Mesendoderm (in vitro differentiated cells): ENCODE data around the gene RNF220.

Source experiments
- DNase-seq: peaks from one replicate; pipeline ENCODE4 v3.0.0; 2013
- H2AK5ac ChIP-seq: 2 replicates; pipeline ENCODE4 v1.6.1; 2013; ENCODE audit warnings: low read length, inconsistent platforms
- H2BK120ac ChIP-seq: 2 replicates; pipeline ENCODE4 v1.6.1; 2013; ENCODE audit warnings: low read depth, mild to moderate bottlenecking, low read length, moderate library complexity, mixed read lengths
- H2BK15ac ChIP-seq: replicated peaks from 2 replicates; pipeline ENCODE4 v1.6.1; 2013; ENCODE audit warnings: low read depth, mild to moderate bottlenecking, moderate library complexity
- H2BK5ac ChIP-seq: 2 replicates; pipeline ENCODE4 v1.6.1; 2013; ENCODE audit warnings: low read length, inconsistent platforms
- H3K18ac ChIP-seq: 2 replicates; pipeline ENCODE4 v1.6.1; 2013; ENCODE audit warnings: mild to moderate bottlenecking, low read length, mixed read lengths
- H3K23ac ChIP-seq: one replicate; pipeline ENCODE4 v1.6.1; 2013; ENCODE audit warnings: low read length
- H3K27ac ChIP-seq: 2 replicates; pipeline ENCODE4 v1.5.1; 2013; ENCODE audit warnings: low read depth, mild to moderate bottlenecking, inconsistent platforms, low read length, moderate library complexity
- H3K27me3 ChIP-seq: 2 replicates; pipeline ENCODE4 v1.6.1; 2013; ENCODE audit warnings: low read length, control low read depth, mild to moderate bottlenecking, inconsistent platforms; ENCODE audit not compliant: insufficient read depth, poor library complexity
- H3K36me3 ChIP-seq: 2 replicates; pipeline ENCODE4 v1.6.1; 2013; ENCODE audit warnings: low read length, inconsistent platforms; ENCODE audit not compliant: control insufficient read depth, insufficient read depth
- H3K4ac ChIP-seq: one replicate; pipeline ENCODE4 v1.6.1; 2013; ENCODE audit warnings: low read depth, mild to moderate bottlenecking, low read length, moderate library complexity
- H3K4me1 ChIP-seq: 2 replicates; pipeline ENCODE4 v1.6.1; 2013; ENCODE audit warnings: low read depth, low read length, inconsistent platforms; ENCODE audit not compliant: control insufficient read depth
- H3K4me2 ChIP-seq: 2 replicates; pipeline ENCODE4 v1.6.1; 2013; ENCODE audit warnings: low read length
- H3K4me3 ChIP-seq: 2 replicates; pipeline ENCODE4 v1.5.1; 2013; ENCODE audit warnings: mild to moderate bottlenecking, low read length
- H3K56ac ChIP-seq: one replicate; pipeline ENCODE4 v1.6.1; 2013; ENCODE audit warnings: low read length
- H3K79me1 ChIP-seq: 2 replicates; pipeline ENCODE4 v1.6.1; 2013; ENCODE audit warnings: low read length, inconsistent platforms
- H3K79me2 ChIP-seq: 2 replicates; pipeline ENCODE4 v1.6.1; 2013; ENCODE audit warnings: mild to moderate bottlenecking, low read length; ENCODE audit not compliant: control insufficient read depth, insufficient read depth
- H3K9ac ChIP-seq: 2 replicates; pipeline ENCODE4 v1.6.1; 2013; ENCODE audit warnings: low read length, inconsistent platforms
- H4K5ac ChIP-seq: one replicate; pipeline ENCODE4 v1.6.1; 2013; ENCODE audit warnings: low read length
- H4K8ac ChIP-seq: one replicate; pipeline ENCODE4 v1.6.1; 2013; ENCODE audit warnings: low read depth, mild to moderate bottlenecking, control low read depth, low read length, moderate library complexity
- WGBS: extraction: QIAGEN DNeasy Blood & Tissue Kit; methylation state at CpG from one replicate; pipeline ENCODE4 v1.1.7; 2013; ENCODE audit warnings: low lambda C conversion rate, missing lambda C conversion rate; ENCODE audit not compliant: insufficient coverage; ENCODE audit errors: extremely low coverage; 5-methylcytosine and 5-hydroxymethylcytosine counted together

RNF220 gene

DNA sequence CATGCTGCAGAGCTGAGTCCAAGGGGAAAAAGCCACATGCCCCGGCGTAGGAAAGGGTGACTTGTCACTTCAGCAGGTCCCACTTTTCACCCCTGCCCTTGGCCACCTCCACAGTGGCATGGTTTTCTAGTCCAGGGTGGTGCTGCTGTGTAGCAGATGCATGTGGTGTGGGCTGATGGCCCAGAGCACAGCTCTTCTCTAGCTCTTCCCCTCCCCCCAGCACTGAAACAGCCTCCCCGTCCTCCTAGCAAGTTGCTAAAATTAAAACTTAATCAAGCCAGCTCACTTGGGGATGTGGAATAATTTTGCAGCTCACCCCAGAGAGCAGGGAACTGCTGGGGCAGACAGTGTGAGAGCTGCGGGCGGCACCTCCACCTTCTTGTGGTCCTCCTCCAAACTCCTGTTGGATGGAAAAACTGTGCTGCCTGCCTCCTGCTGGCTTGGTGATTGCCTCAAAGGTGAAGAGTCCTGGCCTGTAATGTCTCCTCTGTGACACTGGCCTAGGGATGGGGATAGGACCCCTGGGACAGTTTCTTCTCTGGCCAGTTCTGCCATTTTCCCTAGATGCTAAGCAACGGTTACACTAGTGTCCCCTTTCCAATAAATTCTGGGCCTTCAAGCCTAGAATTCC lies 91.6 kb downstream of the RNF220 start:
- H4K5ac ChIP-seq: no peak overlapping the region
- H3K18ac ChIP-seq: no peak overlapping the region
- no peak overlapping the region for H3K4me3 ChIP-seq
- no peak overlapping the region for H4K8ac ChIP-seq
- no peak overlapping the region for H2AK5ac ChIP-seq
- no peak overlapping the region for H3K9ac ChIP-seq
- peaks cover 2% of the 10 kb centered on the region for H3K4me1 ChIP-seq
- no peak overlapping the region for H3K4me2 ChIP-seq
- DNase-seq: no peak
- no peaks in the 10 kb centered on the region for H3K27me3 ChIP-seq
- no peak overlapping the region for H2BK120ac ChIP-seq
- H3K56ac ChIP-seq: no peak overlapping the region
- no CpG with 5 or more reads among the region's 6 CpGs for WGBS
- H3K4ac ChIP-seq: no peak overlapping the region
- no peaks in the 10 kb centered on the region for H3K79me1 ChIP-seq
- H3K23ac ChIP-seq: no peak overlapping the region
- no peaks in the 10 kb centered on the region for H3K79me2 ChIP-seq
- H2BK5ac ChIP-seq: no peak overlapping the region
- no peak overlapping the region for H2BK15ac ChIP-seq
- no peak overlapping the region for H3K27ac ChIP-seq
- H3K36me3 ChIP-seq: no peaks in the 10 kb centered on the region

GRCh38 chr1:44497422-44498170 lies 92.5 kb downstream of the RNF220 start:
- no peak for DNase-seq
- no peak overlapping the region for H3K4ac ChIP-seq
- no peak overlapping the region for H3K18ac ChIP-seq
- H3K4me1 ChIP-seq: peaks cover 3% of the 10 kb centered on the region
- H2BK120ac ChIP-seq: no peak overlapping the region
- no peak overlapping the region for H3K27ac ChIP-seq
- H4K8ac ChIP-seq: no peak overlapping the region
- no peak overlapping the region for H2AK5ac ChIP-seq
- H3K79me2 ChIP-seq: no peaks in the 10 kb centered on the region
- no peak overlapping the region for H3K4me2 ChIP-seq
- no peaks in the 10 kb centered on the region for H3K36me3 ChIP-seq
- H3K56ac ChIP-seq: no peak overlapping the region
- H3K23ac ChIP-seq: no peak overlapping the region
- no peak overlapping the region for H2BK5ac ChIP-seq
- WGBS: no CpG with 5 or more reads among the region's 12 CpGs
- H3K79me1 ChIP-seq: no peaks in the 10 kb centered on the region
- H2BK15ac ChIP-seq: no peak overlapping the region
- H3K4me3 ChIP-seq: no peak overlapping the region
- H4K5ac ChIP-seq: no peak overlapping the region
- no peak overlapping the region for H3K9ac ChIP-seq
- no peaks in the 10 kb centered on the region for H3K27me3 ChIP-seq

GRCh38 chr1:44499306-44499705 lies 94.3 kb downstream of the RNF220 start:
- no peak for DNase-seq
- Histone ChIP-seq H4K5ac (no peak overlapping the region), H3K23ac (no peak overlapping the region), H3K4me1 (peaks cover 3% of the 10 kb centered on the region), H3K56ac (no peak overlapping the region), H3K27me3 (no peaks in the 10 kb centered on the region), H3K9ac (no peak overlapping the region), H3K79me1 (no peaks in the 10 kb centered on the region), H3K27ac (no peak overlapping the region), H2BK120ac (no peak overlapping the region), H2BK5ac (no peak overlapping the region), H4K8ac (no peak overlapping the region), H2AK5ac (no peak overlapping the region), H3K18ac (no peak overlapping the region), H3K36me3 (no peaks in the 10 kb centered on the region), H3K79me2 (no peaks in the 10 kb centered on the region), H3K4me2 (no peak overlapping the region), H3K4me3 (no peak overlapping the region), H2BK15ac (no peak overlapping the region), H3K4ac (no peak overlapping the region)
- no CpG with 5 or more reads among the region's 3 CpGs for WGBS

- Histone ChIP-seq H3K79me1 (no peaks in the 10 kb centered on the region), H3K27ac (no peak overlapping the region), H3K23ac (no peak overlapping the region), H3K4ac (peak overlapping the region; percentile 63), H3K9ac (peak overlapping the region; percentile 20), H4K8ac (peak overlapping the region; percentile 69), H3K79me2 (no peaks in the 10 kb centered on the region), H4K5ac (no peak overlapping the region), H3K4me3 (no peak overlapping the region), H3K36me3 (no peaks in the 10 kb centered on the region), H3K4me2 (peak overlapping the region; percentile 50), H2BK5ac (no peak overlapping the region), H2AK5ac (no peak overlapping the region), H3K4me1 (peaks cover 5% of the 10 kb centered on the region), H3K18ac (peak overlapping the region; percentile 96), H2BK120ac (peak overlapping the region; percentile 64), H3K27me3 (no peaks in the 10 kb centered on the region), H2BK15ac (no peak overlapping the region), H3K56ac (peak overlapping the region; percentile 68)
- DNase-seq: peak; percentile 87
- no CpG with 5 or more reads among the region's 17 CpGs for WGBS
Measured at GRCh38 chr1:44500181-44501046, 95.4 kb downstream of the RNF220 start.

DNA sequence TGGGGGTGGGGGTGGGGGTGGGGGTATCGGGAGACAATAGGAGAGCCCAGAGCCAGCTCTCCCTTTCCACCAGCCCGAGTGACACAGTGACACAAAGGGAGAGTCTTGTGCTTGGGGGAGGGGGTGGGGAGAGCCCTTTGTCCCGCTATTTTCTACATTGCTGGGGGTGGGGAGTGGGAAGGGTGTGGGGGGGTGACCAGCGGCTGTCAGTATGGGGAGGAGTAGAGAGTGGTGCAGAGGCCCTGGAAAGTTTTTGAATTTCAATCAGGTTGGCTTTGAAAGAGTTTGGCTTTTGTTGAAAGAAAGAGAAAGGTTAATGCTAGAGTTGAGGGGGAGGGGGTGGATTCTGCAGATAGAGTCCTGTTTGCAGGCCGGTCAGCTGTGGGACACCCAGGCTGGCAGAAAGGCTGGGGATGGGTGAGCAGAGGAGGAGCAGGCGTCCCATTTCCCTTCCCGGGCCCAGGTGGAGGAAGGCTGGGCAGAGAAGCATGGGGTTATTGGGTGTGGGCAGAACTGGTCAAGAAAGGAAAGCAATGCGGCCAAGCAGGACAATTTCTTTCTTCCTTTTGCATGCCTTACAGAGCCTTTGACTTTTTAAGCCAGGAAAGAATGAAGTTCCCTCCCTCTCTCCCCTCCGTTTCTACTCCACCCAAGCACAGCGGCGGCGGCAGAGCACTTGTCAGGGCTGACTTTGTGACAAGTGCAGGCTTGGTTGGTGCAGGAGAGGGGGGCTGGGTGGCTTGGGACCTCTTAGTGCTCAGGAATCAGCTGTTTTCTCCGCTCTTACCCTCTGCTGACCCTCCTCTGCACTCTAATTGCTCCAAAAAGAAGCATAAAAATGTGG lies 96.2 kb downstream of the RNF220 start:
- peak overlapping the region; percentile 39 for H3K27ac ChIP-seq
- peaks cover 7% of the 10 kb centered on the region for H3K4me1 ChIP-seq
- H3K27me3 ChIP-seq: no peaks in the 10 kb centered on the region

More for the DNA sequence above, 96.2 kb downstream of the RNF220 start:
- Histone ChIP-seq H2AK5ac (no peak overlapping the region), H3K4me3 (no peak overlapping the region), H3K9ac (peak overlapping the region; percentile 10), H3K36me3 (no peaks in the 10 kb centered on the region), H2BK120ac (peak overlapping the region; percentile 65), H4K8ac (peak overlapping the region; percentile 69), H3K79me2 (no peaks in the 10 kb centered on the region), H3K18ac (peak overlapping the region; percentile 96), H3K56ac (peak overlapping the region; percentile 11), H3K4ac (peak overlapping the region; percentile 63), H2BK5ac (no peak overlapping the region), H4K5ac (no peak overlapping the region), H3K4me2 (peak overlapping the region; percentile 36), H3K79me1 (no peaks in the 10 kb centered on the region), H3K23ac (no peak overlapping the region), H2BK15ac (peak overlapping the region; percentile 15)
- WGBS: no CpG with 5 or more reads among the region's 13 CpGs
- peak; percentile 47 for DNase-seq
